Panc1 (cell line): ENCODE measurements around the gene RP9.

Experiments used
- CTCF ChIP-seq: fragments of 450-650 bp; IDR thresholded peaks from 2 replicates; pipeline ENCODE4 v1.5.1; 2017; ENCODE audit warnings: mild to moderate bottlenecking
- POLR2AphosphoS5 ChIP-seq: IDR thresholded peaks from 2 replicates; pipeline ENCODE4 v1.6.1; 2012; ENCODE audit warnings: mild to moderate bottlenecking, low read depth, low read length, moderate library complexity
- REST ChIP-seq, 2 experiments: IDR thresholded peaks; 2 replicates each; pipeline ENCODE4 v1.6.1; 2011 to 2012; ENCODE audit warnings: low read depth in 2 of 2, control low read depth in 1 of 2, low read length in 1 of 2, mild to moderate bottlenecking in 1 of 2, moderate library complexity in 1 of 2; ENCODE audit not compliant: insufficient read depth in 1 of 2
- SIN3A ChIP-seq: IDR thresholded peaks from 2 replicates; pipeline ENCODE4 v1.6.1; 2012; ENCODE audit warnings: low read depth, mild to moderate bottlenecking, low read length, moderate library complexity, borderline replicate concordance; ENCODE audit not compliant: insufficient read depth
- TCF7L2 ChIP-seq: IDR thresholded peaks from 2 replicates; pipeline ENCODE4 v1.6.1; 2011; ENCODE audit warnings: mild to moderate bottlenecking, low read depth, low read length, inconsistent platforms

- no peak for TF ChIP-seq CTCF
- TF ChIP-seq REST (IDR thresholded peaks at IDR 0.05; ENCODE audit: insufficient read depth in 1 of 2, low read depth in 2 of 2, low read length in 1 of 2), result no peak
- no peak for TF ChIP-seq POLR2AphosphoS5
- TF ChIP-seq TCF7L2, result no peak
- TF ChIP-seq SIN3A, result no peak
These were observed 47.2 kb upstream of the RP9 start for GRCh38 chr7:33156441-33156840.
